A673 (cell line): ENCODE results near the gene FAHD2A. TPM values are rescaled to one million over a fixed set of nuclear protein-coding genes. Genes with fewer than 3 reads are reported as not detected.
"Not testable (repeated sequence)": the region's sequence is repeated elsewhere in the genome, so short reads cannot be mapped to it uniquely, and the experiment has no call there.

Experiments
- BruUV-seq: library from RNA; stranded (reverse); fragments of 400-500 nt; replicated peaks from 2 replicates; lab custom pipeline; 2021; lab: Mats Ljungman, UMichigan
- CTCF ChIA-PET: fragments of 300-600 bp; sonication (Branson Sonifier 250); formaldehyde crosslinking; loops from one replicate; lab custom pipeline; 2022; ENCODE audit warnings: antibody characterized with exemption; lab: Charles Lee
- POLR2A ChIA-PET: fragments of 300-600 bp; sonication (Branson Sonifier 250); formaldehyde crosslinking; loops from one replicate; lab custom pipeline; 2022; ENCODE audit warnings: antibody characterized with exemption; ENCODE audit not compliant: low non-redundant PET; lab: Charles Lee
- DNase-seq: peaks from one replicate; pipeline ENCODE4 v3.0.0-alpha.2; 2015; ENCODE audit warnings: low spot score
- H3K27ac ChIP-seq: fragments of 200-600 bp; sonication (generic); 2 replicates; pipeline ENCODE4 v1.5.1; 2016; ENCODE audit warnings: mixed run types, low read depth, mild to moderate bottlenecking, mixed read lengths, antibody characterized with exemption, low read length; ENCODE audit not compliant: poor library complexity, severe bottlenecking
- H3K27me3 ChIP-seq: fragments of 200-600 bp; sonication (generic); replicated peaks from 2 replicates; pipeline ENCODE4 v1.6.1; 2017; ENCODE audit warnings: mixed run types, low read depth, mild to moderate bottlenecking, mixed read lengths, antibody characterized with exemption, low read length; ENCODE audit not compliant: insufficient read depth, poor library complexity
- H3K36me3 ChIP-seq: fragments of 200-600 bp; sonication (generic); 2 replicates; pipeline ENCODE4 v1.6.1; 2016; ENCODE audit warnings: mixed run types, mild to moderate bottlenecking, mixed read lengths, antibody characterized with exemption, low read length; ENCODE audit not compliant: insufficient read depth, poor library complexity, severe bottlenecking
- H3K4me1 ChIP-seq: fragments of 200-600 bp; sonication (generic); 2 replicates; pipeline ENCODE4 v1.6.1; 2017; ENCODE audit warnings: mixed run types, mild to moderate bottlenecking, mixed read lengths, antibody characterized with exemption, low read length; ENCODE audit not compliant: insufficient read depth, poor library complexity, severe bottlenecking
- H3K4me3 ChIP-seq: fragments of 200-600 bp; sonication (generic); 2 replicates; pipeline ENCODE4 v1.5.1; 2016; ENCODE audit warnings: low read depth, mixed run types, mild to moderate bottlenecking, mixed read lengths, low read length; ENCODE audit not compliant: poor library complexity, severe bottlenecking
- H3K9me3 ChIP-seq: fragments of 200-600 bp; sonication (generic); 2 replicates; pipeline ENCODE4 v1.6.1; 2016; ENCODE audit warnings: mixed run types, low read depth, mild to moderate bottlenecking, mixed read lengths, antibody characterized with exemption, low read length; ENCODE audit not compliant: poor library complexity, severe bottlenecking
- CTCF ChIP-seq: fragments of 300-800, 200-600 bp; sonication (generic); conservative IDR thresholded peaks from 2 replicates; pipeline ENCODE4 v1.5.1; 2017; ENCODE audit warnings: low read depth, mild to moderate bottlenecking, antibody characterized with exemption, low read length, moderate library complexity, mixed read lengths
- intact Hi-C: fragments of 100-400 bp; cut with micrococcal nuclease; formaldehyde crosslinking; loops from one replicate; pipeline ENCODE4 v1.10.0; 2022; ENCODE audit not compliant: unreplicated experiment
- total RNA-seq: library from RNA; stranded (reverse); gene quantifications from 2 replicates; pipeline ENCODE4 v1.2.3, GENCODE V29; 2021

Gene FAHD2A
- total RNA-seq, 1 experiment from 2014 or later, result 28.9 TPM

GRCh38 chr2:95403204-95403721 lies 755 bp downstream of the FAHD2A start:
- Histone ChIP-seq H3K4me3 (peak overlapping the region; percentile 99), H3K27ac (peak overlapping the region; percentile 90)
- DNase-seq, result peak; percentile 54
- H3K9me3 ChIP-seq, H3K27me3 ChIP-seq, CTCF ChIA-PET, H3K4me1 ChIP-seq, BruUV-seq, POLR2A ChIA-PET, H3K36me3 ChIP-seq: not testable (repeated sequence)
- intact Hi-C loops, result loop anchor here (5.0 kb wide), 1 partner anchor 324 kb away; no protein-coding TSS in a partner anchor
- TF ChIP-seq CTCF, result peak; percentile 59

- CTCF ChIA-PET, H3K4me1 ChIP-seq, H3K27me3 ChIP-seq, H3K36me3 ChIP-seq, DNase-seq, H3K9me3 ChIP-seq, POLR2A ChIA-PET: not testable (repeated sequence)
- H3K27ac ChIP-seq, result peak overlapping the region; percentile 90
- intact Hi-C loops, result loop anchor here (5.0 kb wide), 1 partner anchor 323 kb away; no protein-coding TSS in a partner anchor
- TSS peak; percentile 71 for BruUV-seq
- peak overlapping the region; percentile 99 for H3K4me3 ChIP-seq
Observed at GRCh38 chr2:95403824-95404223, 1.3 kb downstream of the FAHD2A start.

GRCh38 chr2:95404676-95405075 lies 2.2 kb downstream of the FAHD2A start:
- BruUV-seq, H3K27me3 ChIP-seq, H3K27ac ChIP-seq, DNase-seq, CTCF ChIA-PET, H3K36me3 ChIP-seq, H3K9me3 ChIP-seq, H3K4me1 ChIP-seq, H3K4me3 ChIP-seq, POLR2A ChIA-PET: not testable (repeated sequence)
- intact Hi-C loops, result loop anchor here (5.0 kb wide), 1 partner anchor 323 kb away; no protein-coding TSS in a partner anchor

- BruUV-seq, H3K4me3 ChIP-seq, intact Hi-C loops, DNase-seq, H3K27me3 ChIP-seq, CTCF ChIA-PET, H3K4me1 ChIP-seq, H3K36me3 ChIP-seq, H3K9me3 ChIP-seq, H3K27ac ChIP-seq, POLR2A ChIA-PET: not testable (repeated sequence)
Observed at GRCh38 chr2:95411239-95411638, 8.7 kb downstream of the FAHD2A start.
